GM18868 (cell line): Measurements from ENCODE around the gene FAM193B.

Experiments used
- ATAC-seq: cut with Tn5 transposase; IDR thresholded peaks from one replicate; pipeline ENCODE4 v1.9.1; 2021; ENCODE audit warnings: mild to moderate bottlenecking, moderate library complexity; ENCODE audit not compliant: unreplicated experiment

FAM193B gene

DNA sequence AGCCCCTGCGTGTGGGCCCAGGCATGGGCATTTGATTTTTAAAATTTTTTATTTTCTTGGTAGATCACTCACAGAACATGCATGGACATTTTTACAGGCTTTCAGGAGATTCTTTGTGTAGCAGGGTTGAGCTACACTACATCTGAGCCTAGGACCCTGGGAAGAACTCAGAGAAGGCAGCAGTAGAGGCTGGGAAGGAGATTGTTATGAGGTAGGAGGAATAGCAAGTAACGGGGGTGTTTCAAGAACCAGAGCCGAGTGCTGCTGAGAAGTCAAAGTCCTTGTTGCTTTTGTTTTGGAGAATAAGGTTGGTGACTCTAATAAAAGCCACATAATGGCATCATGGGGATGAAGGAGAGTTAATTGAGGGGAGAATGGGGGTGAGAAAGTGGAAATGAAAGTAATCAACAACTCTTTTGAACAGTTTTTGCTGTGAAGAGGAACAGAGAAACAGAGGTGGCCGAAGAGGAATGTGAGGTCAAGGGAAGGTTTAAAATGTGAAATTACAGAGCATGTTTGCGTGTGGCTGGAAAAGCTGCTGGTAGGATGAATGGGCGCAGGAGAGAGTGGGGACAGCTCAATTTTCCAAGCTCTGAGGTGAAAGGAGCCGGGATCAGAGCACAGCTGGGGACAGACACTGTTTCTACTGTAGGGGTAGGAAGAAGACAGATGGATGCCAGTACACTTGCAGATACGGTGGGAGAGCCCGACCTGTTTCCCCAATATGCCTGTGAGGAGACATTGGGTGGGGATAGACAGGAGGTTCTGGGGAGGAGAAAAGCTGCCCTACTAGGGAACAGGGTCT lies 52.3 kb downstream of the FAM193B start:
- no peak for ATAC-seq

DNA sequence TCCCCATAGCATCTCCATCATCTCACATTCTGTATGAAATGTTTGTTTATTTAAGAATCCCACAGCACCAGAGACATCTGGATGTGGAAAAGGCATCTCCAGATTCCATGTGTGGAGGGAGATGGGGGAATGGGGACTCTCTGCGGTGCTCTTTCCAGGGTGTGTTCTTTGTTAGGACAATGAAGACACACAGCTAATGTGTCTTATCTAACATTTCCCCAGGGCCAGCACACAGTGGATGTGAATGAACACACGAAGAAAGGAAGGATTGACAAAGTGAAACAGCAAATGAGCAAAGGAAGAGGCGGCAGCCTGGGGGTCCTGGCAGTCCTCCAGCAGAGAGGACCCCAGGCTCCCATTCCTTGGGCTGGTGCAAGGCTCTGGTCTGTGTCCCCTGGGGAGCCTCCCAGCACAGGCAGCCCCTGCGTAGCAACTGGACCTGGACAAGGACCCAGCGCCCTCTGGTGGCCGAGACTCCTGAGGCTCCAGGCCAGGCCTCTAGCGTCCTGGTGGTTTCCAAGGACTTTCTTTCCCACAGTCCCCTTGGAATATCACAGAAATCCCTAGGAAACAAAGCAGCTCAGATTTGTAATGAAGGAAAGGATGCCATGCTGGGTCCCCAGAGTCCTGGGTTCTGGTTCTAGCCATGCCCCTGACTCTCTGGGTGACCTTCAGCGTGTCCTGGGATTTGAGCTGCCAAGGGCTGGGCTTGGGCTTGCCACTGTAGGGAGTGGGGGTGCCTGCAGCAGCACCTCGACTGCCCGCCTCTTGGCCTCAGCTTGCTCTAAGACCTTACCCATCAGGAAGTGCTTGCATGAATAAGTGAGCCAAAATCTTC lies 53.5 kb downstream of the FAM193B start:
- ATAC-seq = no peak

DNA sequence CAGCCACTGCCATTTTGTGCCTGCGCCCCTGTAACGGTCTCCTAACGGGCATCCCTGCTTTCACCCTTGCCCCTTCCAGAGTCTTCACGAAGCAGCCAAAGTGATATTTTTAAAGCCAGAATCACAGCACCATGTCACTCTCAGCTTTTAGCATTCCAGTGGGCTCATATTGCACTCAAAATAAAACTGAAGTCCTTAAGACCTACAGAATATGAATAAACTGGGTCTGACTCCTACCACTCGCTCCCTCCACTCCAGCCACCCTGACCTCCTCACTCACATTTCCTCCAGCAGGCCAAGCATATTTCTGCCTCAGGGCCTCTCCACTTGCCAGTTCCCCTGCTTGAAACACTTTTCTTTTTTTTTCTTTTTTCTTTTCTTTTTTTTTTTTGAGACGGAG lies 54.5 kb downstream of the FAM193B start:
- no peak for ATAC-seq

DNA sequence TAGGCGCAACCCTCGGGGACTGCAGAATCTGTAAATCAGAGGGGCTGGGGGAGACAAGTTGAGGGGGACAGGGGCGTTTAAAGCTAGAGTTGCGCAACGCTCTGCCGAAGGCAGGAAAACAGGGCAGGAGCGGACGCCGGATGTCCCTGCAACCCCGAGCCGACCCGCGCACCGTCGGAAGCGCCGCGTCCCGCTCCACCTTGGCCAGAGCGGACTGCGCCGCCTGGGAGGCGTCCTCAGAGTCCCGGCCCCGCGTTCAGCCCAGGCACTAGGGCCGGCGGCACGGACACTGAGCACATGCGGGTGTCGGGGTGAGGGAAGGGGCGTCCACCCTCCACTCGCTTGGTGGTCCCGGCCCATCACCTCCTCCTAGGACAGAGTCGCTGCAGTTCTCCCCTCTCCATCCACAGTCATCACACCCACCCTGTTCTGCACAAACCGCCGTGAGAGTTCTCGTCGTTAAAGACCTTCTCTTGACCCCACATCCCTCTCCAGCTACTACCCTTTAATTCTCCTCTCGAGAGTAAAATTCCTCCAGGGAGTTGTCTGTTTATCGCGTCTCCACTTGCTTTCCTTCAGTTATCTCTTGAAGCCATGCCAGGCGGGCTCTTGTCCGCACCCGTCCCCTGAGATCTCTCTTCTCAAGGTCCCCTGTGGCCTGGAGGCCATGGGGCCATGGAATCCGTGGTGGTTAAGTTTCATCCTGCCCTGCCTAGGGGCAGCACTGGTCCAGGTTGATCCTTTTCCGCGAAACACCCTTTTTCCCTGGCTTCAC lies 56.2 kb downstream of the FAM193B start:
- ATAC-seq = no peak

DNA sequence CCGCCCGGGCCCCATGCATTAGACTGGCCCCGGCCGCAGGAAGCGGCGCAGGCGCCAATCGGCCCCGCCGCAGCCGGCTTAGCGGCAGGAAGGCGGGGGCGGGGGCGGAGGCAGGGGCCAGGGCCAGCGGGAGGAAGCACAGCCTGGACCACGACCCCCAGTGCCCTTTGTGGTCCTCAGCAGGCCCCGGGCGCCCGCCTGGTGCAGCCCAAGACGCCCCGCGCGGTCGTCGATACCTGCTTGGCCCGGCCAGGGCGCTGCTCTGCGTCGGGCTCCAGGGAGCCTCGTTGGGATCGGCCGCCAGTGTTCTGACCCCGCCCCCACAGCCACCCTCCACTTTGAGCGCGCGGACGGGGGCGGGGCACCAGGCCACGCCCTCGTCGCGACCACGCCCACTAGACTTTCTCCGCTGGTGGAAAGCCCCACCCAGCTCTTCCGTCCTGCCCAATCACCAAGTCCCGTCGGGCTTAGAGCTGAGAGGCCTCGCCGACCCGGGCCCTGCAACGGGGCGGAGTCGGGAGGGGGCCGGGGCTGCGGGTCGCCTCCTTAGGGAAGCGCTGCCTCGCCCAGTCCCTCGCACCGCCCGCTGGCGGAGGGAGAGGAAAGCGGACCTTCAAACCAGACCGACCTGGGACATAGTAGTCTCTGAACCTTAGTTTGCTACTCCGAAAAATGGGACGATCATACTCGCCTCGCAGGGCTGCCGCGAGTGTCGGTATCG lies 56.9 kb downstream of the FAM193B start, which contains the start of gene PDLIM7:
Gene PDLIM7, minus strand, starts transcription at position 313 of the 721 bp plus-strand sequence. CDS start 1,092 bp downstream, outside the sequence.
- peak; percentile 72 for ATAC-seq

DNA sequence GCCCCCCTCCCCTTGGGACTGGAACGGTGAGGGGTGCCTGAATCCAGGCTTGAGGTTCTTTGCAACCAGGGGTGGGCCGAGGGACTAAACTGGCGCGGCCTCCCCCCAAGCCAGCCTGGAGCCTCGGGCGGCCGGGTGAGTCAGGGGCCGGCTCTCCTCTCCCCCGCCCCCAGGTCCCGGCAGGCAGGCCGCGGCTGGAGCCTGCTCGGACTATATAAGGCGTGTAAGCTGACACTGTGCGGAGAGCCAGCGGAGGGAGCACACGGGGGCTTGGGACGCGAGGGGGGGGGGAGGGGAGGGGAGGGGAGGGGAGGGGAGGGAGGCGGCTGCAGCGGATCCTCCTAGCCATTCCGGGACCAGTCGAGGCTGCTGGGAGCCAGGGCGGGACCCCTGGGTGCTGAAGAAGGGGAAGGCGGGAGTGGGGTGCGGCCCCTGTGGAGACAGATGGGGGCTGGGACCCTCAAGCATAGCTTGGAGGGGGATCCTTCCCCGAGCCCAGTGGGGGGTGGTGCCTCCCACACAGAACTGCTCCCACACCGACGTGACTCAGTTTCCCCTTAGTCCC lies 57.6 kb downstream of the FAM193B start:
- no peak for ATAC-seq

DNA sequence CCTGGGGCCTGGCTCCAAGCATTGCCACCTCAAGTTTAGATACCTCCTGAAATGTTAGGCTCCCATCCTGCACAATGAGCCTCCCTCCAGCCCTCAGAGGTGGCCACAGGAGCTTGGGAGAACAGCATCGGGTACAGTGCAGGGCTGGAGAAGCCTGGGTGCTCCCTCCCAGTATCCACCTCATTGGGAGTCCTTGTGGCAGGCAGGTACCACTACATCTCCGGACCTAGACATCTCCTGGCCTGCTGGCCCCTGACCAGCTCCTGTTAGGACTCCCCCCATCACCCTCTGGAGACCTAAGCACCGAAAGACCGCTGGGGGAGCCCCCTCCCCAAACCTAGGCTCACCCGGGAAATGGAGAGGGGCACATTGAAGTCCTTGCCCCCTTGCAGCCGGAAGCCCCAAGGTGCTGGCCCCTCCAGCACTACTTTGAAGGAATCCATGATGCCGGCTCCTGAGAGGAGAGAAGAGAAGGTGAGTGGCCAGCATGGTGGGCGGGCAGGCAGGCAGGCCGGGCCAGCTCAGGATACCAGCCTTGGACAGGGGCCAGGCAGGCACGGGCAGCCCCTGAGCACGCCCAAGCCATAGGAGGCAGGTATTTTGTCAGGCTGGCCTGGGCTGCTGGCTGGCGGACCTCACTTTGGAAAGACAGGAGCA lies 58.2 kb downstream of the FAM193B start:
- no peak for ATAC-seq

DNA sequence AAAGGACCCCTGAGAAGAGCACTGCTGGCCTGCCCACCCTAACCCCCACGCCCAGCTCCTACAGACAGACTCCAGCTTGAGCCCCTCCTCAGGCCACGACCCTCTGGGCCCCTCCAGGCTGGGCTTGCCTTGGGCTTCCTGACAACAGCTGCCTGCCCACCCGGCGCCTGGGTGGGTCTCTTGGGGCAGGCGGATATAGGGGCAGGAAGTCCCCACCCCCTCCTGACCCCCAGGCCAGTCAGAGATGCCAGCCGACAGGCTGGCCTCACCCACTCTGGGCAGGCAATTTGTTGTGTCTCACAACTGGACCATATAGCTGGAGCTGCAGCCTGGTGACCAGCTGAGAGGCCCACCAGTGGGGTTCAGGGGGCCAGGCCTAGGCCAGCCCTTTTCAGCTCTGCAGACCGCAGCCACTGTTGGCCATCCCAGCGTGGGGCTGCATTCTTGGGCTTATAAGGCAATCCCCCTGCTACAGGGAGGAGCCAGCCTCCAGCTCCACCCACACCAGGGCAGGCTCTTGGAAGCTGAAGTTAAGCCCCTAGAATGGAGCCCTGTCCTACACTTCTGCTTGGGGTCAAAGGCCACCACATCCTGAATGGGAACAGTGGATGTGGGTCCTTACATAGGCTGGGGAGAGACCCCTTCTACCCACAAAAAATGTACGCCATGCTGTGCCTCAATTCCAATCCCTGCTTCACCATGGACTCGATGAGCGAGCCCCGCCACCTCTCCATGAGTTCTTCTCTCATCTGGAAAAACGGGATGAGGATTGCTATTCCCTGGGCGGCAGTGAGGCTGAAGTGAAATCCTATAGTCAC lies 58.9 kb downstream of the FAM193B start:
- ATAC-seq = no peak

DNA sequence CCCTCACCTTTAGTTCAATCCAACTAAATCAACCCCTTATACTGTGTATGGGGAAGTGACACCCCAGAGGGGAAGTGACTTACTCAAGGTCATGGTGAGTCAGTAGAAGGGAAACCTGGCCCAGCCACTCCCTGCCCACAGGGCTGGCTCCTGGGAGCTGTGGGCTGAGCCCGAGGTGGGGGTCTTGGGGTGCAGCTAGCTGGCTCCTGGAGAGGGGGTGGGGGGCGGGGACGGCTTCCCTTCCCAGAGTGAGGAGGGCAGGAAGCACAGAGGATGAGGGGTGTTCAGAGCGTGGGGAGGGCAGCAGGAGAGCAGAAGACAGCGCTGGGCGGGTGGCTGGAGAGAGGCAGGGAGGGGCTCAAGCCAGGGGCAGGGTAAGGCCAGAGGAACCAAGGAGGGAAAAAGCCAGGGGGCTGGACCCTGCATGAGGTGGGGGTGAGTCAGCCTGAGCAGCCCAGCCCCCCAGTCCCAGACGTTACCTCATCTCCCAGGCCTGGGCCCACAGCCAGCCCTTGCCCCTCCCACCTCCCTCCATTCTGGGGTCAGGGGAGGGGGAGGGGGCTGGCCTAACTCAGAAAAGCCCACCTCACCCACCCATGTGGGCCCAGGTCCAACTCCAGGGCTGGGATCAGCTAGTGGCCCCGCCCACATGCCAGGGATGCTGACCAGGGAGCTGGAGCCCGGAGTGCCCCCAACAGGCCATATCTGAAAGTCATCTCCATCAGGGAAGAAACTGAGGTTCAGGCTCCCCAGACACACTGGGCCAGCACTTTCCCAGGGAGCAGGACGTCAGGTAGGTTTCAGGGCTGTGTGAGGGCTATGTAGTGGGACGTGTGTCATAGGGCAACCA lies 59.8 kb downstream of the FAM193B start:
- no peak for ATAC-seq

DNA sequence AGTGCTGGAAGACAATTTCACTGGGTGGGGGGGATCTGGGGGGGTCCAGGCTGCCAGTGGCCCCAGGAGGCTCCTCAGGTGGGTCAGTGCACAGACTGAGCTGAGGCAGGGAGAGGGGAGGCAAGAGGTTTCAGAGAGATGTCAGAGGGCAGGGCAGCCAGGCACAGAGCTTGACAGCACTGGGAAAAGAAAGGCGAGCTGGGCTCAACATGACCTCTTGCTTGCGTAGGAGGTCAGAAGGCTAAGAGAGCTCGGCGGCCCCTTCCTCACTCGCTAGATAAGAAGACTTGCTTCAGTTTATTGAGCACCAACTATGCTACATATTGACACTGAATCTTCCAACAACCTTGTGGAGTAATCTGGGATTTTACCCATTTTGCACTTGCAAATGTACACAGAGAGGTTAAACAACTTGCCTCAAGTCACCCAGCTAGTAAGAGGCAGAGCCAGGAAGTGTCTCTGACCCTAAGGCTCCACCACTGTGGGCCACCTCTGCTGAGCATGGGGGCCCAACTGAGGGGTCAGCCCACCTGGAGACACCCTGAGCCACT lies 60.5 kb downstream of the FAM193B start:
- no peak for ATAC-seq

DNA sequence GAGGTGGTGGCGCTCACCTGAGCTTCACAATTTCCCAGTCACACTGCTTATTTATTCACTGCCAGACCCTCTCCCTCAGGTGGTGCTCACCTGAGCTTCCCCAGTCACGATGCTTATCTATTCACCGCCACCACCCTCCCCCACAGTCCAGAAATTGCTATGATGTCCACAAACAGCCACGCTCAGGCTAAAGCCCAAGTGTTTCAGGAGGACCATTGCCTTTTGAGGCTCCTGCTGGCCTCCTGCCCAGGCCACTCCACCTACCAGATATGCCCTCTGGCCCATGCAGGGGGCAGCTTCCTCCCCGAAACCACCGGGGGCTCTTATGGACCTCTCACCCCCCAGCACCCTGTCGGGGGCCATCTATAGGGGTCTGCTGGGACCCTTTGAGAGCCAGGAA lies 61.5 kb downstream of the FAM193B start:
- no peak for ATAC-seq

DNA sequence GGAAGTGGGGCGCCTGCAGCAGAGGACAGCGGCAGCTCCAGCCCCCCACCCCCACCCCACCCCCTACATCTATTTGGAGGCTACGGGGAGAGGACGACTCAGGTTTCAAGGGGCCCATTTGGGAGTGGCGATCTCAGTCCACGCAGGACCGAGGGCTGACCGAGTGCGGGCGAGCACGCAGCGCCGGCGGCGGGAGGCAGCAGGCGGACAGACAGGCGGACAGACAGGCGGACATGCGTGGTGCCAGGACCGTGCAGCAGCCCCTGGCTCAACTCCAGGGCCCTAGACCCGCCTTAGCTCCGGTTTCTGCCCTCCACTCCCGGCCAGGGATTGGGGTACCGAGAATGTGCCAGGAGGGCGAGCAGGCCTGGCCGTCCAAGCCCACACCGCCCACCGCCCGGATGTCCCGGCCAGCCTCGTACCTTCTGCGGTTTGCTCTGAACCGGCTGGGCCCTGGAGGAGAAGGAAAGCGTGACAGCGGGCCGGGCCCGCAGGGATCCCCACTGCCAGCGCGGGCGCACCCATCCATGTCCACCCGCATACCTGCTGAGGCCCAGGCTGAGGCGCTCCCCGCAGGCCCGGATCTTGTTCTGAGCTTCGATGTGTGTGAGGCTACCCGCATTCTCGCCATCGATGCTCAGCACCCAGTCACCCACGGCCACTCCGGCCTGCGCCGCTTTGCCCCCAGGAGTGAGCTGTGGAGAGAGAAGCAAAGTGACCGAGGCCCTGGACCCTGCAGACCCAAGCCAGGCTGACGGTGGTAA lies 62.2 kb downstream of the FAM193B start:
- ATAC-seq = no peak

DNA sequence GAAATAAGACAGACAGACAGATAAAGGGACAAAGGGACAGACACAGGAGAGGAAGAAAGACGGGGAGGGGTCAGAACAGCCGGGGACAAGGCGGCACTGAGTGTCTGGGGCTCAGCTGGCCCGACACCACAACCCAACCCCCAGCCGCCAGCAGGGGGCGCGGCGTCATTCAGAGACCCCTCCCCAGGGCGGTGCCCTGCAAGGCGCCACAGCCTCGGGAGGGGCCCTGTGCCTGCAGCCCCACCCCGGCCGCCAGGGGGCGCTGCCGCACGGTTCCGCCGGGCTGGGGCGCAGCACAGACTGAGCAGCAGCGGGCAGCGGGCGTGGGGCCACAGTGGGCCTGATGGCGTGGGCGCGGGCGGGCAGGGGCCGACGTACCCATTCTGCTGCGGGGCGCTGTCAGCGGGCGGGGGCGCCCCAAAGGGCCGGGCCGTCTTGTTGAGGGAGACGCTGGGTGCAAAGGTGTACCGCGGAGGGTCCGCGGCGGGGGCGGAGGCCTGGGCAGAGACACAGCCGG lies 62.9 kb downstream of the FAM193B start:
- no peak for ATAC-seq

DNA sequence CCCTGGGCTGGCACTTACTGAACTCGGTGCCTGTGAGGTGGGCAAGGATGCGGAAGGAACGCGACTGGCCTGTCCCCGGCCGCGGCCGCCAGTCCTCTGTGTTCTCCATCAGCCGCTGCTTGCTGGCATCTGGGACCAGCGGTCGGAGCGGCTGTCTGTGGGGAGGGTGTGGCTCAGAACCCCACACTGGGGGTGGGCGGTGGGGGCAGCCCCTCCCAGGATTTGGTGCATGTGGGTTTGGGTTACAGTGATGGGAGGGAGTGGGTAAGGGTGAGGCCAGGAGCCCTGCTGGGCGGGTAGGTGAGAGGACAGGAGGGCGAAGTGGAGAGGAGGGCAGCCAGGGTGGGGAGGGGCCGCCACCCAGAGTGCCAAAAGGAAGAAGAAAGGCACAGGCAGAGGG lies 63.4 kb downstream of the FAM193B start:
- ATAC-seq = no peak

DNA sequence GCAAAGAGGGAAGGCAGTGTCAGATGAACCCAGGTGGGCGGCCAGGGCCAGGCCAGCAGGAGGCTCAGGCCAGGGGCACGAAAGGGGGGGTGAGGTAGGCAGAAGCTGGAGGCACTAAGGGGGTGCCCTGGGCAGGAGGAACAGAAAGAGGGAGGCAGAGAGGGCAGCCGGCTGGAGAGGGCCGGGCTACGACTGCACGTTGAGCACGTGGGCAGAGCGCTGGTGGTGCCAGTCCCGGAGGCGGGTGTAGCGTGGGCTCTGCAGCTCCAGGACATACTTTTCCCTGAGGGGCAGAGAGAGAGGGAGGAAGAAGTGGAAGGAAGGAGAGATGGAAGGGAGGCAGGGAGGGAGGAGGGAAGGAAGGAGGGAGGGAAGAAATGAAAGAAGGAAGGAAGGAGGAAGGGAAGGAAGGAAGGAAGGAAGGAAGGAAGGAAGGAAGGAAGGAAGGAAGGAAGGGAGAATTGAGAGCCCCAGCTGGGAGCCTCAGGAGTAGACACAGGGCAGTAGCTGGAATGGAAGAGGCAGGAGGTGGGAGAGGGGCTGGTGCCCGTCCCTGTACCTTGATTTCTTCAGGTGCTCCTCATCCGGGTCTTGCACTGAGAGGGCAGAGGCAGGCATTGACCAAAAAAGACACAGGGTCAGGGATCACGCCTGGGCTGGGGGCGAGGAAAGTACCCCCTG lies 63.9 kb downstream of the FAM193B start:
- no peak for ATAC-seq

DNA sequence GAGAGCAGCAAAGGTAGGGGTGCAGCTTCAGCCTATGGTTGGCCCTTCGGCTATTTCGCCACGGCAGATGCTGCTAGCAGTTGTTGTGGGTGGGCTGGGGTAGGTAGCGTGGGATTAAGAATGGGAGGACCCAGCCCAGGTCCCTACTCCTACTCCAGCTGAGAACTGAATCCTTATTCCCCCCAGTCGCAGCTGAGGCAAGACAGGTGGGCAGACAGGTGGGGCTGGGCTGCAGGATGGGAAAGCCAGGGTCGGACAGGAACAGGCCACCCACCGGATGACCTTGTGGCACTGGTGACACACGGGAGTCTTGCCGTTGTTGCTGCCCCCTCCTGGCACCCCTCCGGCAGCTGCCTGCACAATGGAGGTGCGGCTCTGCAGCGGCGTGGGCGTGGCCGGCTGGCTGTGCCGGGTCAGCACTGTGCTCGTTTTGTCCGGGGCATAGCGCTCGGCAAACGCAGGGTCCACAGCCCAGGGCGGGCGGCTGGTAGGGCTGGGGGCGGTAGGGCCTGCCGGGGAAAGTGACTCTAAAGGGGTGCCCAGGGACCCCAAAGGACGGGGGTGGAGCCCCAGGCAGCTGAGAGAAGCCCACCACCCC lies 65.1 kb downstream of the FAM193B start:
- no peak for ATAC-seq
